Measurements from ENCODE around the gene PPARG.

Gene PPARG

DNA sequence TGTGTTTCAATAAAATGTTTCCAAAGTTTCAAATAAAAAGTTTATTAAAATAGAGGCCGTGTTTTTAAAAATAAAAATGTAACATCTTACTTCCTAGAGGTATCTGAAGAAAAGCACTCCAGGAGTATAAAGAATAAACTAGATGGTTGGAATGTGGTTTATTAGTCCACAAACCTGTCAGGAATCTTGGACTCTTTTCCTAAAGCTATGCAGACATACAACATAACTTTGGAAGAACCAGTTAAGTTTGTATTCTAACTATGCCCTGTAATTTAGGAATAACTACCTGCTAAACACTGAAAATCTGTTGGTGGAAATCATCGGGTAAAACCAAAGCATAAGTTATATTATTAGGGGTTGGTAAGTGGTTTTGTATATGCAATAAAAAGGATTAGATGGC, 51.6 kb downstream of the PPARG start:
- TF ChIP-seq, protein P1, sequence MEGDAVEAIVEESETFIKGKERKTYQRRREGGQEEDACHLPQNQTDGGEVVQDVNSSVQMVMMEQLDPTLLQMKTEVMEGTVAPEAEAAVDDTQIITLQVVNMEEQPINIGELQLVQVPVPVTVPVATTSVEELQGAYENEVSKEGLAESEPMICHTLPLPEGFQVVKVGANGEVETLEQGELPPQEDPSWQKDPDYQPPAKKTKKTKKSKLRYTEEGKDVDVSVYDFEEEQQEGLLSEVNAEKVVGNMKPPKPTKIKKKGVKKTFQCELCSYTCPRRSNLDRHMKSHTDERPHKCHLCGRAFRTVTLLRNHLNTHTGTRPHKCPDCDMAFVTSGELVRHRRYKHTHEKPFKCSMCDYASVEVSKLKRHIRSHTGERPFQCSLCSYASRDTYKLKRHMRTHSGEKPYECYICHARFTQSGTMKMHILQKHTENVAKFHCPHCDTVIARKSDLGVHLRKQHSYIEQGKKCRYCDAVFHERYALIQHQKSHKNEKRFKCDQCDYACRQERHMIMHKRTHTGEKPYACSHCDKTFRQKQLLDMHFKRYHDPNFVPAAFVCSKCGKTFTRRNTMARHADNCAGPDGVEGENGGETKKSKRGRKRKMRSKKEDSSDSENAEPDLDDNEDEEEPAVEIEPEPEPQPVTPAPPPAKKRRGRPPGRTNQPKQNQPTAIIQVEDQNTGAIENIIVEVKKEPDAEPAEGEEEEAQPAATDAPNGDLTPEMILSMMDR (IDR thresholded peaks at IDR 0.05; ENCODE audit: insufficient read depth, missing control alignments), result no peak
- FAIRE-seq, result no peak

GRCh38 chr3:12342151-12342550, 53.3 kb downstream of the PPARG start:
- no peak for FAIRE-seq
- no peak for DNase-seq (ENCODE audit: insufficient read length, low spot score)
- TF ChIP-seq, protein P1 (IDR thresholded peaks at IDR 0.05; ENCODE audit: insufficient read depth, missing control alignments), result no peak

More for the DNA sequence above, 51.6 kb downstream of the PPARG start:
- DNase-seq (ENCODE audit: insufficient read length, low spot score), result no peak

- TF ChIP-seq, protein P1 (IDR thresholded peaks at IDR 0.05; ENCODE audit: insufficient read depth, missing control alignments), result no peak
- no peak for FAIRE-seq
- no peak for DNase-seq (ENCODE audit: insufficient read length, low spot score)
Measured at GRCh38 chr3:12343047-12343501, 54.2 kb downstream of the PPARG start.

DNA sequence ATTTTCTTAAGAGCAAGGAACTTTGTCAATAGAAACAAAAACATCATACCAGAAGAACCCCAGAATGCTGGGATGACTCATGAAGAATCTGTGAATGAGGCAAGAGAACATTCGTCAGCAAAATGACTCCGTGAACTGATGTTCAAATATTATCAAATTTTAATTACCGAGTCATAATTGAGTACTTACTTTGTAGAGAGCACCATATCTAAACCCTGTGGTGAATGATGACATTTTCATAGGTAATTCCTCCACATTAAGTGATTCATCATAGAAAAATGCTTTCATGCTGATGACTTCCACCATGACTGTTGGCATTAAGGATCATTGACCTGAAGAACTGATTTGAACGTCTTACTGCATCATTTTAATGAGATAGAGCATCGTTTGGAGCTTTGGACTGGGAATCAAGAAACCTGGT, 56.3 kb downstream of the PPARG start:
- TF ChIP-seq, protein P1 (IDR thresholded peaks at IDR 0.05; ENCODE audit: insufficient read depth, missing control alignments), result no peak
- no peak for DNase-seq (ENCODE audit: insufficient read length, low spot score)
- no peak for FAIRE-seq

- TF ChIP-seq, protein P1 (IDR thresholded peaks at IDR 0.05; ENCODE audit: insufficient read depth, missing control alignments), result no peak
- no peak for DNase-seq (ENCODE audit: insufficient read length, low spot score)
- no peak for FAIRE-seq
Measured at GRCh38 chr3:12345584-12346494, 57.0 kb downstream of the PPARG start.

DNA sequence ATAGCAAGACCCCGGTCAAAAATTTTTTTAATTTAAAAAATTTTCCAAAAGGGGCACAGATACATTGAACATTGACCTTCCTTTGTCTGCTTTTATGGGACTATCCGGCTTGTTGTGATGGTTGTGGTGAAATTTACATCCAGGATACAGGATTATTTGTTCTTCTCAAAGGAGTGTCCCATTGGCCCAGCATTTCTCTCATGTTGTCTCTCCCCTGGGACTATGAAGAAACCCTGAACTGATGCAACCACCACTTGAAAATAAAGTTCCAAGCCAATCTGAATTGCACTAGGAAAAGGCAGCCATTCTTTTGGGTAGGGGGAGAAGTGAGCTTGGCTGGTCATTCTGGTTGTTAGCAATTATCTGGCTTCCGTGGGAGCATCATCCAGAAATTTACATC, 58.4 kb downstream of the PPARG start:
- no peak for FAIRE-seq
- TF ChIP-seq, protein P1 (IDR thresholded peaks at IDR 0.05; ENCODE audit: insufficient read depth, missing control alignments), result no peak
- DNase-seq (ENCODE audit: insufficient read length, low spot score), result no peak

Measured in D721Med (cell line).